K562 (cell line): Measurements from ENCODE around the gene RSRC1.
A peak's percentile ranks its signal among the peaks of the same experiment; 100 is the strongest.

ENCODE experiments used
- BACH1 ChIP-seq: fragments of 200-800 bp; sonication (Bioruptor generic); IDR thresholded peaks from 2 replicates; pipeline ENCODE4 v1.6.1; 2016; ENCODE audit warnings: missing genetic modification characterization, missing compliant biosample characterization
- GATA2 ChIP-seq: sonication (generic); formaldehyde crosslinking; IDR thresholded peaks from 2 replicates; pipeline ENCODE4 v1.4.0; 2020; ENCODE audit warnings: mild to moderate bottlenecking, missing genetic modification reagents
- IRF2 ChIP-seq: sonication (generic); formaldehyde crosslinking; IDR thresholded peaks from 2 replicates; pipeline ENCODE4 v1.8.1; 2022; ENCODE audit warnings: mild to moderate bottlenecking, missing genetic modification reagents
- SREBF2 ChIP-seq: sonication (generic); formaldehyde crosslinking; IDR thresholded peaks from 2 replicates; pipeline ENCODE4 v1.4.0; 2020; ENCODE audit warnings: mild to moderate bottlenecking, missing genetic modification reagents
- TAF1 ChIP-seq: IDR thresholded peaks from 2 replicates; pipeline ENCODE4 v1.6.1; 2011; ENCODE audit warnings: mild to moderate bottlenecking, low read length, moderate library complexity; ENCODE audit not compliant: insufficient read depth, control insufficient read depth, severe bottlenecking; ENCODE audit errors: extremely low read depth
- TCF7 ChIP-seq: sonication (generic); IDR thresholded peaks from 2 replicates; pipeline ENCODE4 v1.6.1; 2016; ENCODE audit warnings: antibody characterized with exemption, borderline replicate concordance
- YY1 ChIP-seq, 3 experiments: IDR thresholded peaks; 2 replicates each; pipeline ENCODE4 v1.6.1; 2011; ENCODE audit warnings: low read length in 2 of 3, mild to moderate bottlenecking in 2 of 3, moderate library complexity in 2 of 3, borderline replicate concordance in 1 of 3, control low read depth in 1 of 3, low read depth in 1 of 3; ENCODE audit not compliant: insufficient read depth in 3 of 3, insufficient replicate concordance in 2 of 3, control insufficient read depth in 1 of 3, insufficient read length in 1 of 3; ENCODE audit errors: extremely low read depth in 1 of 3
- ZBTB7A ChIP-seq: IDR thresholded peaks from 2 replicates; pipeline ENCODE4 v1.6.1; 2011; ENCODE audit warnings: low read depth, mild to moderate bottlenecking, low read length, moderate library complexity, borderline replicate concordance; ENCODE audit not compliant: control insufficient read depth
- ZNF561 ChIP-seq: fragments of 450-650 bp; formaldehyde crosslinking; conservative IDR thresholded peaks from 2 replicates; pipeline ENCODE4 v1.4.0; 2020; ENCODE audit warnings: mild to moderate bottlenecking, moderate library complexity
- TF ChIP-seq, protein P1 (sequence below), 3 experiments: IDR thresholded peaks in 2 of 3; conservative IDR thresholded peaks in 1 of 3; 2 replicates each; pipeline ENCODE4 v1.5.1; 2011 to 2012; ENCODE audit warnings: low read length in 3 of 3, mild to moderate bottlenecking in 3 of 3, control low read depth in 2 of 3, improper control_type of control experiment in 1 of 3, inconsistent platforms in 1 of 3, low read depth in 1 of 3, mixed read lengths in 1 of 3, moderate library complexity in 1 of 3; ENCODE audit not compliant: insufficient read depth in 2 of 3
- TF ChIP-seq, protein P2 (sequence below): sonication (generic); formaldehyde crosslinking; IDR thresholded peaks from 2 replicates; pipeline ENCODE4 v1.8.1; 2023; ENCODE audit warnings: mild to moderate bottlenecking, missing genetic modification reagents

DNA sequence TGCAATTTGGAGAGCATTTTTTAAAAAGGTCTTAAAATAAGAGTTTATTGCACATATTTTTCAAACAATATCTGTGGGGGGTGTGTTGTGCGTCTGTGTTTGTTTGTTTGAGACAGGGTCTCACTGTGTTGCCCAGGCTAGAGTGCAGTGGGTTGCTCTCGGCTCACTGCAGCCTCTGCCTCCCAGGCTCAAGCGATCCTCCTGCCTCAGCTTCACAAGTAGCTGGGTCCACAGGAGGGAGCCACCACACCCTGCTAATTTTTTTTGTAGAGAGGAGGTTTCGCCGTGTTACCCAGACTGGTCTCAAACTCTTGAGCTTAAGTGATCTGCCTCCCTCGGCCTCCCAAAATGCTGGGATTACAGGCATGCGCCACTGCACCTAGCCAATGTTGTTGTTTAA lies 463.8 kb downstream of the RSRC1 start:
- TF ChIP-seq IRF2 (CRISPR knock-in tag) (no peak), TCF7 (no peak), GATA2 (CRISPR knock-in tag) (no peak), SREBF2 (no peak), ZNF561 (CRISPR knock-in tag) (no peak), TAF1 (no peak), YY1 (IDR thresholded peaks at IDR 0.05; ENCODE audit: borderline replicate concordance in 1 of 3, control insufficient read depth in 1 of 3, extremely low read depth in 1 of 3, insufficient read depth in 3 of 3, insufficient read length in 1 of 3, insufficient replicate concordance in 2 of 3, low read depth in 1 of 3, low read length in 2 of 3) (no peak), ZBTB7A (no peak), BACH1 (tag) (no peak)
- TF ChIP-seq, protein P1, sequence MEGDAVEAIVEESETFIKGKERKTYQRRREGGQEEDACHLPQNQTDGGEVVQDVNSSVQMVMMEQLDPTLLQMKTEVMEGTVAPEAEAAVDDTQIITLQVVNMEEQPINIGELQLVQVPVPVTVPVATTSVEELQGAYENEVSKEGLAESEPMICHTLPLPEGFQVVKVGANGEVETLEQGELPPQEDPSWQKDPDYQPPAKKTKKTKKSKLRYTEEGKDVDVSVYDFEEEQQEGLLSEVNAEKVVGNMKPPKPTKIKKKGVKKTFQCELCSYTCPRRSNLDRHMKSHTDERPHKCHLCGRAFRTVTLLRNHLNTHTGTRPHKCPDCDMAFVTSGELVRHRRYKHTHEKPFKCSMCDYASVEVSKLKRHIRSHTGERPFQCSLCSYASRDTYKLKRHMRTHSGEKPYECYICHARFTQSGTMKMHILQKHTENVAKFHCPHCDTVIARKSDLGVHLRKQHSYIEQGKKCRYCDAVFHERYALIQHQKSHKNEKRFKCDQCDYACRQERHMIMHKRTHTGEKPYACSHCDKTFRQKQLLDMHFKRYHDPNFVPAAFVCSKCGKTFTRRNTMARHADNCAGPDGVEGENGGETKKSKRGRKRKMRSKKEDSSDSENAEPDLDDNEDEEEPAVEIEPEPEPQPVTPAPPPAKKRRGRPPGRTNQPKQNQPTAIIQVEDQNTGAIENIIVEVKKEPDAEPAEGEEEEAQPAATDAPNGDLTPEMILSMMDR (IDR thresholded peaks at IDR 0.05 in 2 of 3, conservative IDR thresholded peaks at IDR 0.05 in 1 of 3; ENCODE audit: insufficient read depth in 2 of 3, low read depth in 1 of 3, low read length in 3 of 3), result peak; percentile 34 to 48 (median 43); a peak in 4 of 6 replicates
- TF ChIP-seq, protein P2, sequence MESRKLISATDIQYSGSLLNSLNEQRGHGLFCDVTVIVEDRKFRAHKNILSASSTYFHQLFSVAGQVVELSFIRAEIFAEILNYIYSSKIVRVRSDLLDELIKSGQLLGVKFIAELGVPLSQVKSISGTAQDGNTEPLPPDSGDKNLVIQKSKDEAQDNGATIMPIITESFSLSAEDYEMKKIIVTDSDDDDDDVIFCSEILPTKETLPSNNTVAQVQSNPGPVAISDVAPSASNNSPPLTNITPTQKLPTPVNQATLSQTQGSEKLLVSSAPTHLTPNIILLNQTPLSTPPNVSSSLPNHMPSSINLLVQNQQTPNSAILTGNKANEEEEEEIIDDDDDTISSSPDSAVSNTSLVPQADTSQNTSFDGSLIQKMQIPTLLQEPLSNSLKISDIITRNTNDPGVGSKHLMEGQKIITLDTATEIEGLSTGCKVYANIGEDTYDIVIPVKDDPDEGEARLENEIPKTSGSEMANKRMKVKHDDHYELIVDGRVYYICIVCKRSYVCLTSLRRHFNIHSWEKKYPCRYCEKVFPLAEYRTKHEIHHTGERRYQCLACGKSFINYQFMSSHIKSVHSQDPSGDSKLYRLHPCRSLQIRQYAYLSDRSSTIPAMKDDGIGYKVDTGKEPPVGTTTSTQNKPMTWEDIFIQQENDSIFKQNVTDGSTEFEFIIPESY, result no peak
